Activated T-cell treated with anti-CD3 and anti-CD28 coated beads for 4 hours (primary cell): ENCODE measurements around the gene CROCC2.

ENCODE experiments used
- DNase-seq: peaks from one replicate; pipeline ENCODE4 v3.0.0-alpha.2; 2020

CROCC2 gene

GRCh38 chr2:240947176-240947575 is 41.0 kb downstream of the CROCC2 start:
- no peak for DNase-seq

GRCh38 chr2:240947607-240948006 is 41.5 kb downstream of the CROCC2 start:
- DNase-seq: no peak

DNA sequence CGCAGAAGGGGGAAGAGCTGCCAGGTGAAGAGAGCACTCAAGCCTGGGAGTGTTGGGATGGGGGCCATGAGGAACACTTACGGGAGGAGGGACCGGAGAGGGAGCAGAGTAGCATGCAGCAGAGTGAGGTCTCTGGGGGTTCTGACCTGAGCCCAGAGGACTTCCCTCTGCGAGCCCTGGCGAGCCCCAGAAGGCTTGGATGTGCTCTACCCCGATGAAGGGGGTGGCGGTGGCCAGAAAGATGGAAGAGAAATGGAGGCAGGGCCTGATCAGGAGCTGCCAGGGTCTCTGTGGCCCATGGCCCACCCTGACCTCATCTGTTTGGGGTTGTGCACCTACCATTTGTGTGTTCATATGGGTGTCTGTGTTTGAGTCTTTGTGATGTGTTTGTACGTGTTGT is 42.0 kb downstream of the CROCC2 start:
- DNase-seq: no peak

GRCh38 chr2:240948905-240949790 is 43.0 kb downstream of the CROCC2 start:
- no peak for DNase-seq

DNA sequence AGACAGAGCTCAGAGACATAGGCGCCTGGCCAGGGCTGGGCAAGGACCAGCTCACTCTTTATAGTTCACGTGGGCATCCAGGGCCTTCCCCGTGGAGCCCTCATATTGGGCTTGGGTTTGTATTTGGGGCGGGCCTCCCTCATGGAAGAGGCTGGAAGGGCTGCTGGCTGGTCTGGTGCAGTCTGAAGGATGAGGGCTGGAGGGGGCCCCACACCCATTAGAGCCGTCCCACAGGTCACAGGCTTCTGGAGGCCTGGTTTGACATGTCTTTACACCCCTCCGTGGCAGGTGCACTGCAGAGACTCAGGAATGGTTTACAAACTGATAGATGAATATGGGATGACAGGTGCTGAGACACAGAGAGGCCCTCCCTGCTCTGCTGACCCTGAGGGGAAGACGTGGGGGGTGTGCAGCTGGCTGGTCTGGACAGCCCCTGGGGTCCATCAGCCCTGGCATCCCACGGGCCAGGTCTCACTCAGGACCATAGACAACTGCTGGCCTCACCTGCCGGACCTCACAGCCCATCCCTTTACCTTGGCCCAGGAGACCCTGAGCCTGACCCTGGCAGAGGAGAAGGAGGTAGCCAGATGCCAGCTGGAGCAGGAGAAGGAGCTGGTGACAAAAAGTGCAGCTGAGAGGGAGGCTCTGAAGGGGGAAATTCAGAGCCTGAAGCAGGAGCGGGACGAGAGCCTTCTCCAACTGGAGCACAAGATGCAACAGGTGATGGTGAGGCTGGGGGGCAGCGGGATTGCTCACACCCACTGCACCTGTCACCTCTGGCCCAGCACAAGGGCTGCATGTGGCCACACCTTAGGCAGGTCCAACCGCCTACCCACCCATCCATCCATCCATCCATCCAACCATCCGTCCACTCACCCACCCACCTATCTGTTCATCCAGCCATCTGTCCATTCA is 43.9 kb downstream of the CROCC2 start:
- no peak for DNase-seq

- DNase-seq: no peak
Observed at GRCh38 chr2:240951045-240951594, 45.0 kb downstream of the CROCC2 start.

GRCh38 chr2:240952496-240953246 is 46.5 kb downstream of the CROCC2 start:
- DNase-seq: no peak

DNA sequence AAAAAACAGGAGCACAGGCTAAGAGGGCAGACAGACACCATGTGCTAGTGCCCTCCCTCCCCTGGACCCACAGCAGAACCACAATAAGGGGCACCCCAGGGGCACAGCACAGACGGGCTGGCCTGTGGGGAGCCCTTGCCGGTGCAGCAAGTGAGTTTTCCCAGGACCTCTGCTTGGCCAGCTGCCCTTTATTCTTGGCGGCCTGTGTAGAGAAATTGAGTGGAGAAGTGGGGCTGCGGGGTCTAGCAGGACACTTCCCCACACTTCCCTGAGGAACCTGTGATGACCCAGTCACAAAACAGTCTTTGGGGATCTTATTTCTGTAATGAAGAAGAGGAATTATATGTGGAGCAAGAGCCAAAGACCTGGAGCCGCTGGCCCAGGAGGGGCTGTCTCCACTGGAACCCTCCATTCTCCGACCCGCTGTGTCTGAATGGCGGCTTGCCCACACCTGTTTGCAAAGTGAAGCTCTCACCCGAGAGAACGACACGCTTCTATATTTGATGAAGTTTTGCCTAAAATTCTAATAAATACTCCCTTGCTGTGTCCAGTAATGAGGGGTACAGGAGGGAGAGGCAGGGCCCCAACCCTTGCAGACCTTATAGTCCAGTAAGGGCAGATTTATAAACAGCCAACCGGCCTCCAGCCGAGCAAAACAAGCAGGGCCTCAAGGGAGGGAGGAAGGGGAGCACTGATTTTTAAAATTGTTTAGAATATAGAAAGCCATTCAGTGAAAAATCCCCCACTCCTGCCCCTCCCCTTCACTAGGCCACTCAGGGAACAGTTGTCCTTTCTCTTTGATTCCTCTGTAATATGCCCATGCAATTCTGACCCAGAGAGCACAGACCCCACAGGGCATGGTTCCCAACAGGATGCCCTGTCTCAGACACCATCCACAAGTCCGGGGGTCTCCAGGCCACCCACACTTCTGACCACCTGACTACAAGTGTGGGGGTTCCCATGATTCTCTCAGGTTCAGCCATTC is 47.6 kb downstream of the CROCC2 start:
- no peak for DNase-seq

DNA sequence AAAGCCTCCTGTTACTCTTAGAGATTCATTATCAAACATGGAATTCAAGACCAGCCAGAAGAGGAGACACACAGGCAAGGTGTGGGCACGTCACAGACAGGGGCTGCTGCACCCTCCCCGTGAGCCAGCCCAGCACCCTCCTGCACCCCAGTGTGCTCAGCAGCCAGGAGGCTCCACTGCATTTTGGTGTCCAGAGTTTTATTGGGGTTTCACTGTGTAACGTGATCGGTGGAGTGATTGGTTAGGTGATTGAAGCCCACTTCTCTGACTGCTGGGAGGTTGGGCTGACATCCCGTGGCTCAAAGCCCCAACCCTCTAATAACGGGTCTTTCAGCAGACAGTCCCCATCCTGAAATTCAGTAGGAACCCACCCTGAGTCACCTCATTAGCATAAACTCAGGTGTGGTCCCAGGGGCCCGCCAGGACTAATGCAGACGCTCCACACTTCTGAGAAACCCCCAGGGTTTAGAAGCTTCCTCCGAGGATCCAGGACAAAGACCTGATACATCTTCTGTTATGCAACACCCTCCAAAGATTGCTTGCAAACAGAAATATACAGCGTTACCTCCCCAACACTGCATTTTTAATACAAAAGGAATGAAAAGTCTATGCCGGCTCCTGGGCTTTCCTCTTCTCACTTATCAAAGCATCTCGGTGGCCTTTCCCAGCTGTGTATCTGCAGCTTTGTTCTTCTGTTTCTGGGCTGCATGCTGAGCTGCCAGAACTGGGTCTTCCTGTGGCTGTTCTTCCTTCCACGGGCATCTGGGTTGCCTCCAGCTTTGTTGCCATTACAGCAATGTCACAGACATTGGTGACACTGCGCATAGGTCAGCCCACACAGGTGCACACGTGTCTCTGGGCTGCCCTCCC is 48.5 kb downstream of the CROCC2 start:
- DNase-seq: no peak

GRCh38 chr2:240955306-240956170 is 49.4 kb downstream of the CROCC2 start:
- no peak for DNase-seq

- DNase-seq: no peak
Observed at GRCh38 chr2:240956171-240956934, 50.2 kb downstream of the CROCC2 start.

- DNase-seq: no peak
Observed at GRCh38 chr2:240956935-240957655, 51.0 kb downstream of the CROCC2 start.

- no peak for DNase-seq
Observed at GRCh38 chr2:240957656-240958365, 51.7 kb downstream of the CROCC2 start.

GRCh38 chr2:240958366-240959213 is 52.5 kb downstream of the CROCC2 start:
- DNase-seq: no peak

DNA sequence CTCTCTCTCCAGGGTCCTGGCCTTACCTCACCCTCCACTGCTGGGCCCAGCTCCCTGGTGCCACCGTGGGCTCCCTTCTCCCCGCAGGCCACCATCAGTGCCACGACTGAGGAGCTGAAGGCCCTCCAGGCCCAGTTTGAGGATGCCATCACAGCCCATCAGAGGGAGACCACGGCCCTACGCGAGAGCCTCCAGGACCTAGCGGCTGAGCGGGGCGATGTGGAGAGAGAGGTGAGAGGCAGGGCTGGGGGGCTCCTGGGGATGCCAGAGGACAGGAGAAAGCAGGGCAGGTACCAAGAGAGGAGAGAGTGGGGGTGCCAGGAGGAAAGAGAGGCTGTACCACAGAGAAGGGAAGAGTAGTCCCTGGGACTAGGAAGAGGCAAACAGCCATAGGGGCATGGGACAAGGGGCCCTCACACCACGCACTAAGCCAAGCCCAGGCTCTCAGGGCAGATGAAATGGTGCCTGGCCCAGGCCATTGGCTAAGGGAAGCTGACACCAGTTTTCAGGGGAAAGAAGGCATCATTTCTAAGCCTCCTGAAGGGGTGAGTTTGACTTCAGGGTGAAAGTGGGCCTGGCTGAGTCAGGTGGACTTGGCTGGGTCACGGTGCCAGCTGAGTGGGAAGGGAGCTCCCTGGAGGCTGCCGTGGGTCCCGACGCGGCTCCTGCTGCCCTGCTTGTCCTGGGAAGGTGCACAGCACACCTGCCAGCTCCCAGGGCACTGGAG is 53.2 kb downstream of the CROCC2 start:
- DNase-seq: no peak

- DNase-seq: no peak
Observed at GRCh38 chr2:240959941-240960308, 53.8 kb downstream of the CROCC2 start.
